HEK293 (cell line): ENCODE results near the gene CASZ1.

Source experiments
- KLF1 ChIP-seq: fragments of 450-650 bp; formaldehyde crosslinking; IDR thresholded peaks from 2 replicates; pipeline ENCODE4 v1.5.1; 2016; ENCODE audit warnings: missing biosample characterization, missing genetic modification characterization
- OVOL3 ChIP-seq: fragments of 450-650 bp; formaldehyde crosslinking; IDR thresholded peaks from 2 replicates; pipeline ENCODE4 v1.5.1; 2016; ENCODE audit warnings: missing biosample characterization, missing genetic modification characterization
- ZNF302 ChIP-seq: fragments of 450-650 bp; formaldehyde crosslinking; IDR thresholded peaks from 2 replicates; pipeline ENCODE4 v1.5.1; 2016; ENCODE audit warnings: missing biosample characterization, missing genetic modification characterization, low read depth
- ZNF354C ChIP-seq: fragments of 450-650 bp; formaldehyde crosslinking; IDR thresholded peaks from 2 replicates; pipeline ENCODE4 v1.5.1; 2016; ENCODE audit warnings: missing biosample characterization, missing genetic modification characterization, low read depth, borderline replicate concordance
- ZNF707 ChIP-seq: fragments of 450-650 bp; formaldehyde crosslinking; IDR thresholded peaks from 2 replicates; pipeline ENCODE4 v1.5.1; 2016; ENCODE audit warnings: missing biosample characterization, missing genetic modification characterization
- TF ChIP-seq, protein P1 (sequence below): fragments of 450-650 bp; formaldehyde crosslinking; IDR thresholded peaks from 2 replicates; pipeline ENCODE4 v1.5.1; 2016; ENCODE audit warnings: missing biosample characterization, missing genetic modification characterization, low read depth
- TF ChIP-seq, protein P2 (sequence below): fragments of 450-650 bp; formaldehyde crosslinking; IDR thresholded peaks from 2 replicates; pipeline ENCODE4 v1.5.1; 2016; ENCODE audit warnings: missing biosample characterization, missing genetic modification characterization
- TF ChIP-seq, protein P3 (sequence below): fragments of 450-650 bp; formaldehyde crosslinking; IDR thresholded peaks from 2 replicates; pipeline ENCODE4 v1.5.1; 2016; ENCODE audit warnings: missing biosample characterization, missing genetic modification characterization
- TF ChIP-seq, protein P4 (sequence below): fragments of 450-650 bp; formaldehyde crosslinking; IDR thresholded peaks from 2 replicates; pipeline ENCODE4 v1.5.1; 2016; ENCODE audit warnings: missing biosample characterization, missing genetic modification characterization
- TF ChIP-seq, protein P5 (sequence below): fragments of 450-650 bp; formaldehyde crosslinking; IDR thresholded peaks from 2 replicates; pipeline ENCODE4 v1.5.1; 2016; ENCODE audit warnings: missing biosample characterization, missing genetic modification characterization
- TF ChIP-seq, protein P6 (sequence below): fragments of 450-650 bp; formaldehyde crosslinking; IDR thresholded peaks from 2 replicates; pipeline ENCODE4 v1.5.1; 2016; ENCODE audit warnings: missing biosample characterization, missing genetic modification characterization

DNA sequence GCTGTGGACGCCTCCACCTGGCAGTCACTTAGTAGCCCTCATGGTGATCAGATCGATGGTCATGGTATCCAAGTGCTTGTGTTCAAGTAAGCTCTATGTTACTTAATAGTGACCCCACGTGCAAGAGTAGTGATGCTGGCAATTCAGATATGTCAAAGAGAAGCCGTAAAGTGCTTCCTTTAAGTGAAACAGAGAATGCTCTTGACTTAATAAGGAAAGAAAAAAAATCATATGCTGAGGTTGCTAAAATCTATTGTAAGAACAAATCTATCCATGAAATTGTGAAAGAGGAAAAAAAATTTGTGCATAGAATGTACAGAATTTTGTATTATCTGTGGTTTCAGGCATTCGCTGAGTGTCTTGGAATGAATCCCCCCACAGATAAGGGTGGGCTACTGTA lies 207.8 kb downstream of the CASZ1 start:
- TF ChIP-seq ZNF302: no peak
- TF ChIP-seq, protein P1, sequence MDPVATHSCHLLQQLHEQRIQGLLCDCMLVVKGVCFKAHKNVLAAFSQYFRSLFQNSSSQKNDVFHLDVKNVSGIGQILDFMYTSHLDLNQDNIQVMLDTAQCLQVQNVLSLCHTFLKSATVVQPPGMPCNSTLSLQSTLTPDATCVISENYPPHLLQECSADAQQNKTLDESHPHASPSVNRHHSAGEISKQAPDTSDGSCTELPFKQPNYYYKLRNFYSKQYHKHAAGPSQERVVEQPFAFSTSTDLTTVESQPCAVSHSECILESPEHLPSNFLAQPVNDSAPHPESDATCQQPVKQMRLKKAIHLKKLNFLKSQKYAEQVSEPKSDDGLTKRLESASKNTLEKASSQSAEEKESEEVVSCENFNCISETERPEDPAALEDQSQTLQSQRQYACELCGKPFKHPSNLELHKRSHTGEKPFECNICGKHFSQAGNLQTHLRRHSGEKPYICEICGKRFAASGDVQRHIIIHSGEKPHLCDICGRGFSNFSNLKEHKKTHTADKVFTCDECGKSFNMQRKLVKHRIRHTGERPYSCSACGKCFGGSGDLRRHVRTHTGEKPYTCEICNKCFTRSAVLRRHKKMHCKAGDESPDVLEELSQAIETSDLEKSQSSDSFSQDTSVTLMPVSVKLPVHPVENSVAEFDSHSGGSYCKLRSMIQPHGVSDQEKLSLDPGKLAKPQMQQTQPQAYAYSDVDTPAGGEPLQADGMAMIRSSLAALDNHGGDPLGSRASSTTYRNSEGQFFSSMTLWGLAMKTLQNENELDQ: no peak
- TF ChIP-seq KLF1 (tag by site-specific recombination): no peak
- TF ChIP-seq OVOL3 (tag by site-specific recombination): no peak
- TF ChIP-seq, protein P2, sequence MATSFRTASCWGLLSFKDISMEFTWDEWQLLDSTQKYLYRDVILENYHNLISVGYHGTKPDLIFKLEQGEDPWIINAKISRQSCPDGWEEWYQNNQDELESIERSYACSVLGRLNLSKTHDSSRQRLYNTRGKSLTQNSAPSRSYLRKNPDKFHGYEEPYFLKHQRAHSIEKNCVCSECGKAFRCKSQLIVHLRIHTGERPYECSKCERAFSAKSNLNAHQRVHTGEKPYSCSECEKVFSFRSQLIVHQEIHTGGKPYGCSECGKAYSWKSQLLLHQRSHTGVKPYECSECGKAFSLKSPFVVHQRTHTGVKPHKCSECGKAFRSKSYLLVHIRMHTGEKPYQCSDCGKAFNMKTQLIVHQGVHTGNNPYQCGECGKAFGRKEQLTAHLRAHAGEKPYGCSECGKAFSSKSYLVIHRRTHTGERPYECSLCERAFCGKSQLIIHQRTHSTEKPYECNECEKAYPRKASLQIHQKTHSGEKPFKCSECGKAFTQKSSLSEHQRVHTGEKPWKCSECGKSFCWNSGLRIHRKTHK: no peak
- TF ChIP-seq, protein P3, sequence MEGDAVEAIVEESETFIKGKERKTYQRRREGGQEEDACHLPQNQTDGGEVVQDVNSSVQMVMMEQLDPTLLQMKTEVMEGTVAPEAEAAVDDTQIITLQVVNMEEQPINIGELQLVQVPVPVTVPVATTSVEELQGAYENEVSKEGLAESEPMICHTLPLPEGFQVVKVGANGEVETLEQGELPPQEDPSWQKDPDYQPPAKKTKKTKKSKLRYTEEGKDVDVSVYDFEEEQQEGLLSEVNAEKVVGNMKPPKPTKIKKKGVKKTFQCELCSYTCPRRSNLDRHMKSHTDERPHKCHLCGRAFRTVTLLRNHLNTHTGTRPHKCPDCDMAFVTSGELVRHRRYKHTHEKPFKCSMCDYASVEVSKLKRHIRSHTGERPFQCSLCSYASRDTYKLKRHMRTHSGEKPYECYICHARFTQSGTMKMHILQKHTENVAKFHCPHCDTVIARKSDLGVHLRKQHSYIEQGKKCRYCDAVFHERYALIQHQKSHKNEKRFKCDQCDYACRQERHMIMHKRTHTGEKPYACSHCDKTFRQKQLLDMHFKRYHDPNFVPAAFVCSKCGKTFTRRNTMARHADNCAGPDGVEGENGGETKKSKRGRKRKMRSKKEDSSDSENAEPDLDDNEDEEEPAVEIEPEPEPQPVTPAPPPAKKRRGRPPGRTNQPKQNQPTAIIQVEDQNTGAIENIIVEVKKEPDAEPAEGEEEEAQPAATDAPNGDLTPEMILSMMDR: no peak
- TF ChIP-seq, protein P4, sequence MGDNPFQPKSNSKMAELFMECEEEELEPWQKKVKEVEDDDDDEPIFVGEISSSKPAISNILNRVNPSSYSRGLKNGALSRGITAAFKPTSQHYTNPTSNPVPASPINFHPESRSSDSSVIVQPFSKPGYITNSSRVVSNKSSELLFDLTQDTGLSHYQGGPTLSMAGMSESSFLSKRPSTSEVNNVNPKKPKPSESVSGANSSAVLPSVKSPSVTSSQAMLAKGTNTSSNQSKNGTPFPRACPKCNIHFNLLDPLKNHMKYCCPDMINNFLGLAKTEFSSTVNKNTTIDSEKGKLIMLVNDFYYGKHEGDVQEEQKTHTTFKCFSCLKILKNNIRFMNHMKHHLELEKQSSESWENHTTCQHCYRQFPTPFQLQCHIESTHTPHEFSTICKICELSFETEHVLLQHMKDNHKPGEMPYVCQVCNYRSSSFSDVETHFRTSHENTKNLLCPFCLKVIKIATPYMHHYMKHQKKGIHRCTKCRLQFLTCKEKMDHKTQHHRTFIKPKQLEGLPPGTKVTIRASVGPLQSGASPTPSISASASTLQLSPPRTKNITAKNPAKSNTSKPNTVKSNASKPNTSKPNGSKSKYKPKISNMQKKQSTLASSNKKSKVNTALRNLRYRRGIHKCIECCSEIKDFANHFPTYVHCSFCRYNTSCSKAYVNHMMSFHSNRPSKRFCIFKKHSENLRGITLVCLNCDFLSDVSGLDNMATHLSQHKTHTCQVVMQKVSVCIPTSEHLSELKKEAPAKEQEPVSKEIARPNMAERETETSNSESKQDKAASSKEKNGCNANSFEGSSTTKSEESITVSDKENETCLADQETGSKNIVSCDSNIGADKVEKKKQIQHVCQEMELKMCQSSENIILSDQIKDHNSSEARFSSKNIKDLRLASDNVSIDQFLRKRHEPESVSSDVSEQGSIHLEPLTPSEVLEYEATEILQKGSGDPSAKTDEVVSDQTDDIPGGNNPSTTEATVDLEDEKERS (tag by site-specific recombination): no peak
- no peak for TF ChIP-seq ZNF354C (tag by site-specific recombination)
- TF ChIP-seq, protein P5, sequence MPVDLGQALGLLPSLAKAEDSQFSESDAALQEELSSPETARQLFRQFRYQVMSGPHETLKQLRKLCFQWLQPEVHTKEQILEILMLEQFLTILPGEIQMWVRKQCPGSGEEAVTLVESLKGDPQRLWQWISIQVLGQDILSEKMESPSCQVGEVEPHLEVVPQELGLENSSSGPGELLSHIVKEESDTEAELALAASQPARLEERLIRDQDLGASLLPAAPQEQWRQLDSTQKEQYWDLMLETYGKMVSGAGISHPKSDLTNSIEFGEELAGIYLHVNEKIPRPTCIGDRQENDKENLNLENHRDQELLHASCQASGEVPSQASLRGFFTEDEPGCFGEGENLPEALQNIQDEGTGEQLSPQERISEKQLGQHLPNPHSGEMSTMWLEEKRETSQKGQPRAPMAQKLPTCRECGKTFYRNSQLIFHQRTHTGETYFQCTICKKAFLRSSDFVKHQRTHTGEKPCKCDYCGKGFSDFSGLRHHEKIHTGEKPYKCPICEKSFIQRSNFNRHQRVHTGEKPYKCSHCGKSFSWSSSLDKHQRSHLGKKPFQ (tag by site-specific recombination): no peak
- TF ChIP-seq ZNF707 (tag by site-specific recombination): no peak
- TF ChIP-seq, protein P6, sequence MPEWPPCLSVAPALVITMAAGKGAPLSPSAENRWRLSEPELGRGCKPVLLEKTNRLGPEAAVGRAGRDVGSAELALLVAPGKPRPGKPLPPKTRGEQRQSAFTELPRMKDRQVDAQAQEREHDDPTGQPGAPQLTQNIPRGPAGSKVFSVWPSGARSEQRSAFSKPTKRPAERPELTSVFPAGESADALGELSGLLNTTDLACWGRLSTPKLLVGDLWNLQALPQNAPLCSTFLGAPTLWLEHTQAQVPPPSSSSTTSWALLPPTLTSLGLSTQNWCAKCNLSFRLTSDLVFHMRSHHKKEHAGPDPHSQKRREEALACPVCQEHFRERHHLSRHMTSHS (tag by site-specific recombination): no peak
